ENCODE data around the gene ZC4H2.

GRCh38 chrX:64977830-64978229 is 1.6 kb upstream of the ZC4H2 start:
- TF ChIP-seq CTCF (IDR thresholded peaks at IDR 0.05; ENCODE audit: low read depth, low read length) = no peak
- TF ChIP-seq EZH2phosphoT487 (IDR thresholded peaks at IDR 0.05; ENCODE audit: low read depth) = no peak
